HepG2 (cell line): ENCODE data around the gene ZNF213. TPM values are rescaled to one million over a fixed set of nuclear protein-coding genes. Genes with fewer than 3 reads are reported as not detected.
A peak's percentile ranks its signal among the peaks of the same experiment; 100 is the strongest.

Source experiments
- FOSL2 ChIP-seq: sonication (generic); formaldehyde crosslinking; IDR thresholded peaks from 2 replicates; pipeline ENCODE4 v1.4.0; 2020; ENCODE audit warnings: missing genetic modification reagents
- JARID2 ChIP-seq: sonication (generic); formaldehyde crosslinking; IDR thresholded peaks from 2 replicates; pipeline ENCODE4 v1.8.1; 2023; ENCODE audit warnings: missing genetic modification reagents, inconsistent platforms; ENCODE audit not compliant: insufficient replicate concordance
- NFIC ChIP-seq: IDR thresholded peaks from 2 replicates; pipeline ENCODE4 v1.6.1; 2012; ENCODE audit warnings: mild to moderate bottlenecking, low read length, inconsistent platforms
- PLRG1 ChIP-seq: fragments of 450-650 bp; conservative IDR thresholded peaks from 2 replicates; pipeline ENCODE4 v1.6.1; 2016
- RFX5 ChIP-seq: IDR thresholded peaks from 2 replicates; pipeline ENCODE4 v1.6.1; 2011; ENCODE audit warnings: low read depth, low read length, improper control_type of control experiment
- SETDB1 ChIP-seq: sonication (generic); formaldehyde crosslinking; IDR thresholded peaks from 2 replicates; pipeline ENCODE4 v1.5.1; 2020; ENCODE audit warnings: missing genetic modification reagents, mild to moderate bottlenecking, borderline replicate concordance
- TAF1 ChIP-seq: sonication (generic); formaldehyde crosslinking; IDR thresholded peaks from 2 replicates; pipeline ENCODE4 v1.4.0; 2020; ENCODE audit warnings: missing genetic modification reagents
- ZFY ChIP-seq: sonication (generic); formaldehyde crosslinking; IDR thresholded peaks from 2 replicates; pipeline ENCODE4 v1.4.0; 2020; ENCODE audit warnings: missing genetic modification reagents
- ZNF354B ChIP-seq: sonication (generic); formaldehyde crosslinking; IDR thresholded peaks from 2 replicates; pipeline ENCODE4 v1.8.0; 2022; ENCODE audit warnings: mild to moderate bottlenecking, missing genetic modification reagents
- ZNF713 ChIP-seq: sonication (generic); formaldehyde crosslinking; IDR thresholded peaks from 2 replicates; pipeline ENCODE4 v1.4.0; 2020; ENCODE audit warnings: mild to moderate bottlenecking, missing genetic modification reagents
- ZNF749 ChIP-seq: sonication (generic); formaldehyde crosslinking; IDR thresholded peaks from 2 replicates; pipeline ENCODE4 v1.8.0; 2022; ENCODE audit warnings: mild to moderate bottlenecking, missing genetic modification reagents, moderate library complexity, borderline replicate concordance
- ZZZ3 ChIP-seq: sonication (generic); formaldehyde crosslinking; IDR thresholded peaks from 2 replicates; pipeline ENCODE4 v1.4.0; 2020; ENCODE audit warnings: missing genetic modification reagents, mild to moderate bottlenecking, borderline replicate concordance
- polyA plus RNA-seq, 8 experiments: library from polyadenylated mRNA; depleted of rRNA in 3 of 8; stranded (reverse) in 7 of 8; unstranded in 1 of 8; fragments of >200 nt; fragmentation: Illumina TruSeq in 4 of 8; extraction: Trizol in 4 of 8; gene quantifications; 2 replicates each; pipeline versions ENCODE4 v1.2.1 to v1.2.3, GENCODE V29; 2011 to 2016; ENCODE audit warnings: low read depth in 4 of 8, missing spikeins in 1 of 8, mixed read lengths in 1 of 8; ENCODE audit not compliant: insufficient read depth in 1 of 8
- total RNA-seq, 5 experiments: library from RNA; depleted of rRNA; stranded (reverse); fragments of >200 nt; fragmentation: Illumina TruSeq; extraction: Trizol; gene quantifications; 2 replicates each; pipeline ENCODE4 v1.2.3, GENCODE V29; 2016; ENCODE audit warnings: low read depth in 1 of 5
- TF ChIP-seq, protein P1 (sequence below): sonication (generic); formaldehyde crosslinking; IDR thresholded peaks from 2 replicates; pipeline ENCODE4 v1.4.0; 2020; ENCODE audit warnings: low read depth, mild to moderate bottlenecking, missing genetic modification reagents
- TF ChIP-seq, protein P2 (sequence below): sonication (generic); formaldehyde crosslinking; IDR thresholded peaks from 2 replicates; pipeline ENCODE4 v1.5.0; 2020; ENCODE audit warnings: missing genetic modification reagents, mild to moderate bottlenecking, borderline replicate concordance
- TF ChIP-seq, protein P3 (sequence below): sonication (generic); formaldehyde crosslinking; IDR thresholded peaks from 2 replicates; pipeline ENCODE4 v1.9.0; 2021; ENCODE audit warnings: mild to moderate bottlenecking, missing genetic modification reagents
- TF ChIP-seq, protein P4 (sequence below): fragments of 450-650 bp; IDR thresholded peaks from 2 replicates; pipeline ENCODE4 v1.6.1; 2016
- TF ChIP-seq, protein P5 (sequence below): IDR thresholded peaks from 2 replicates; pipeline ENCODE4 v1.6.1; 2016; ENCODE audit warnings: missing biosample characterization, missing genetic modification reagents, low read depth

ZNF213 gene
- total and polyA plus RNA-seq, 2 of the 13 experiments (the other 11 are each of a cell fraction or from before 2014, with no cell fraction given) = 0.59 to 0.97 TPM

DNA sequence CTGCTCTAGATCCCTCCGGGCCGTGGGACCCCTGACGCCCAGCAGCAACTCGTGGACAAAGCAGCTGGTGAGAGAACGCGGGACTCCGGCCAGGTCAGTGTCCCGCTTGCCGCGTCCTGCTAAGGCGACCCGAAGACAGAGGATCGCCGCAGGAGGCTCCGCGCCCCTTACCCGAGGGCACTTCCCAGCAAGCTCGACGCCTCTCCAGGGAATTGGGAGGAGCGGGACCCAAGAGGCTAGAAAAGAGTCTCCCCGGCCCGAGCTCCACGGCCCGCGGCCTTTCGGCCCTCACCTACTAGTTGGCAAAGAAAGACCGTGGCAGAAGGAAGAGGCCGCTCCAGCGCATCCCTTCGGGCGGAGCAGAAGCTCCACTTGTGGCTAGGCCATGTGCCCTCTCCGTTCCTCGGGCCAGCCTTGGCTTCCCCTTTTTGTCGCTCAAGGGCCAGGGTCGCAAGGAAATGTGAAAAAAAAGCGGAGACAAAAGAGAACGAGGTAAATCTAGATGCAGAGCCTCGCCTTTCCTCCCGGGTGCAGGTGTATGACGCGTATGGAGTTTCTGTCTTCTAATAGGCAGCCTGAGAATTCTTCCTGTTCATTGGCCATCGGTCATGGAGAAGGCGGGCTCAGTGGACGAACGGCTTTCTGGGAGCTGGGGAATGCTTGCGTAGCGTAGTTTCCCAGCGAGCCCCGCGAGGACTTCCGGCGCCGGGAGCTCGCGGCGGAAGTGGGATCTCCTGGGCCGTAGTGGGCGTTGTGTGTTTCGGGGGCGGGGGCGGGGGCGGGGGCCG, at the start of gene ZNF213 (continued):
- TF ChIP-seq, protein P1, sequence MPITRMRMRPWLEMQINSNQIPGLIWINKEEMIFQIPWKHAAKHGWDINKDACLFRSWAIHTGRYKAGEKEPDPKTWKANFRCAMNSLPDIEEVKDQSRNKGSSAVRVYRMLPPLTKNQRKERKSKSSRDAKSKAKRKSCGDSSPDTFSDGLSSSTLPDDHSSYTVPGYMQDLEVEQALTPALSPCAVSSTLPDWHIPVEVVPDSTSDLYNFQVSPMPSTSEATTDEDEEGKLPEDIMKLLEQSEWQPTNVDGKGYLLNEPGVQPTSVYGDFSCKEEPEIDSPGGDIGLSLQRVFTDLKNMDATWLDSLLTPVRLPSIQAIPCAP = no peak
- TF ChIP-seq SETDB1 (CRISPR knock-in tag) (no peak), ZFY (CRISPR knock-in tag) (peak; percentile 96), NFIC (no peak), ZZZ3 (peak; percentile 27; the same call in 1 of the 2 replicates), PLRG1 (no peak), FOSL2 (CRISPR knock-in tag) (no peak), ZNF749 (CRISPR knock-in tag) (no peak), RFX5 (no peak), TAF1 (peak; percentile 62; the same call in 1 of the 2 replicates), ZNF354B (CRISPR knock-in tag) (no peak), ZNF713 (CRISPR knock-in tag) (no peak), JARID2 (no peak)
- TF ChIP-seq, protein P2, sequence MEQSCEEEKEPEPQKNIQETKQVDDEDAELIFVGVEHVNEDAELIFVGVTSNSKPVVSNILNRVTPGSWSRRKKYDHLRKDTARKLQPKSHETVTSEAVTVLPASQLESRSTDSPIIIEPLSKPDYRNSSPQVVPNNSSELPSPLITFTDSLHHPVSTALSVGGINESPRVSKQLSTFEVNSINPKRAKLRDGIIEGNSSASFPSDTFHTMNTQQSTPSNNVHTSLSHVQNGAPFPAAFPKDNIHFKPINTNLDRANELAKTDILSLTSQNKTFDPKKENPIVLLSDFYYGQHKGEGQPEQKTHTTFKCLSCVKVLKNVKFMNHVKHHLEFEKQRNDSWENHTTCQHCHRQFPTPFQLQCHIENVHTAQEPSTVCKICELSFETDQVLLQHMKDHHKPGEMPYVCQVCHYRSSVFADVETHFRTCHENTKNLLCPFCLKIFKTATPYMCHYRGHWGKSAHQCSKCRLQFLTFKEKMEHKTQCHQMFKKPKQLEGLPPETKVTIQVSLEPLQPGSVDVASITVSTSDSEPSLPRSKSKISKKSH = 0 out of 2 replicates have a peak, but pooled peaks have one; percentile 64
- TF ChIP-seq, protein P3, sequence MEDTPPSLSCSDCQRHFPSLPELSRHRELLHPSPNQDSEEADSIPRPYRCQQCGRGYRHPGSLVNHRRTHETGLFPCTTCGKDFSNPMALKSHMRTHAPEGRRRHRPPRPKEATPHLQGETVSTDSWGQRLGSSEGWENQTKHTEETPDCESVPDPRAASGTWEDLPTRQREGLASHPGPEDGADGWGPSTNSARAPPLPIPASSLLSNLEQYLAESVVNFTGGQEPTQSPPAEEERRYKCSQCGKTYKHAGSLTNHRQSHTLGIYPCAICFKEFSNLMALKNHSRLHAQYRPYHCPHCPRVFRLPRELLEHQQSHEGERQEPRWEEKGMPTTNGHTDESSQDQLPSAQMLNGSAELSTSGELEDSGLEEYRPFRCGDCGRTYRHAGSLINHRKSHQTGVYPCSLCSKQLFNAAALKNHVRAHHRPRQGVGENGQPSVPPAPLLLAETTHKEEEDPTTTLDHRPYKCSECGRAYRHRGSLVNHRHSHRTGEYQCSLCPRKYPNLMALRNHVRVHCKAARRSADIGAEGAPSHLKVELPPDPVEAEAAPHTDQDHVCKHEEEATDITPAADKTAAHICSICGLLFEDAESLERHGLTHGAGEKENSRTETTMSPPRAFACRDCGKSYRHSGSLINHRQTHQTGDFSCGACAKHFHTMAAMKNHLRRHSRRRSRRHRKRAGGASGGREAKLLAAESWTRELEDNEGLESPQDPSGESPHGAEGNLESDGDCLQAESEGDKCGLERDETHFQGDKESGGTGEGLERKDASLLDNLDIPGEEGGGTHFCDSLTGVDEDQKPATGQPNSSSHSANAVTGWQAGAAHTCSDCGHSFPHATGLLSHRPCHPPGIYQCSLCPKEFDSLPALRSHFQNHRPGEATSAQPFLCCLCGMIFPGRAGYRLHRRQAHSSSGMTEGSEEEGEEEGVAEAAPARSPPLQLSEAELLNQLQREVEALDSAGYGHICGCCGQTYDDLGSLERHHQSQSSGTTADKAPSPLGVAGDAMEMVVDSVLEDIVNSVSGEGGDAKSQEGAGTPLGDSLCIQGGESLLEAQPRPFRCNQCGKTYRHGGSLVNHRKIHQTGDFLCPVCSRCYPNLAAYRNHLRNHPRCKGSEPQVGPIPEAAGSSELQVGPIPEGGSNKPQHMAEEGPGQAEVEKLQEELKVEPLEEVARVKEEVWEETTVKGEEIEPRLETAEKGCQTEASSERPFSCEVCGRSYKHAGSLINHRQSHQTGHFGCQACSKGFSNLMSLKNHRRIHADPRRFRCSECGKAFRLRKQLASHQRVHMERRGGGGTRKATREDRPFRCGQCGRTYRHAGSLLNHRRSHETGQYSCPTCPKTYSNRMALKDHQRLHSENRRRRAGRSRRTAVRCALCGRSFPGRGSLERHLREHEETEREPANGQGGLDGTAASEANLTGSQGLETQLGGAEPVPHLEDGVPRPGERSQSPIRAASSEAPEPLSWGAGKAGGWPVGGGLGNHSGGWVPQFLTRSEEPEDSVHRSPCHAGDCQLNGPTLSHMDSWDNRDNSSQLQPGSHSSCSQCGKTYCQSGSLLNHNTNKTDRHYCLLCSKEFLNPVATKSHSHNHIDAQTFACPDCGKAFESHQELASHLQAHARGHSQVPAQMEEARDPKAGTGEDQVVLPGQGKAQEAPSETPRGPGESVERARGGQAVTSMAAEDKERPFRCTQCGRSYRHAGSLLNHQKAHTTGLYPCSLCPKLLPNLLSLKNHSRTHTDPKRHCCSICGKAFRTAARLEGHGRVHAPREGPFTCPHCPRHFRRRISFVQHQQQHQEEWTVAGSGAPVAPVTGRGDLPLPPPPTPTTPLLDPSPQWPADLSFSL (CRISPR knock-in tag) = no peak
- TF ChIP-seq, protein P4, sequence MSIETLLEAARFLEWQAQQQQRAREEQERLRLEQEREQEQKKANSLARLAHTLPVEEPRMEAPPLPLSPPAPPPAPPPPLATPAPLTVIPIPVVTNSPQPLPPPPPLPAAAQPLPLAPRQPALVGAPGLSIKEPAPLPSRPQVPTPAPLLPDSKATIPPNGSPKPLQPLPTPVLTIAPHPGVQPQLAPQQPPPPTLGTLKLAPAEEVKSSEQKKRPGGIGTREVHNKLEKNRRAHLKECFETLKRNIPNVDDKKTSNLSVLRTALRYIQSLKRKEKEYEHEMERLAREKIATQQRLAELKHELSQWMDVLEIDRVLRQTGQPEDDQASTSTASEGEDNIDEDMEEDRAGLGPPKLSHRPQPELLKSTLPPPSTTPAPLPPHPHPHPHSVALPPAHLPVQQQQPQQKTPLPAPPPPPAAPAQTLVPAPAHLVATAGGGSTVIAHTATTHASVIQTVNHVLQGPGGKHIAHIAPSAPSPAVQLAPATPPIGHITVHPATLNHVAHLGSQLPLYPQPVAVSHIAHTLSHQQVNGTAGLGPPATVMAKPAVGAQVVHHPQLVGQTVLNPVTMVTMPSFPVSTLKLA = 0 out of 2 replicates have a peak, but pooled peaks have one; percentile 3
- TF ChIP-seq, protein P5, sequence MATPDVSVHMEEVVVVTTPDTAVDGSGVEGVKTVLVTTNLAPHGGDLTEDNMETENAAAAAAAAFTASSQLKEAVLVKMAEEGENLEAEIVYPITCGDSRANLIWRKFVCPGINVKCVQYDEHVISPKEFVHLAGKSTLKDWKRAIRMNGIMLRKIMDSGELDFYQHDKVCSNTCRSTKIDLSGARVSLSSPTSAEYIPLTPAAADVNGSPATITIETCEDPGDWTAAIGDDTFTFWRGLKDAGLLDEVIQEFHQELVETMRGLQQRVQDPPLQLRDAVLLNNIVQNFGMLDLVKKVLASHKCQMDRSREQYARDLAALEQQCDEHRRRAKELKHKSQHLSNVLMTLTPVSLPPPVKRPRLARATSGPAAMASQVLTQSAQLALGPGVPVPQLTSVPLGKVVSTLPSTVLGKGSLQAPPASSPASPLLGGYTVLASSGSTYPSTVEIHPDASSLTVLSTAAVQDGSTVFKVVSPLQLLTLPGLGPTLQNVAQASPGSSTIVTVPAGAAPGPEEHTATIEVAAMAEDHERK = no peak
